ENCODE data around the gene GIPC3. TPM values are rescaled to one million over a fixed set of nuclear protein-coding genes. Genes with fewer than 3 reads are reported as not detected.
"Not testable (repeated sequence)": the region's sequence is repeated elsewhere in the genome, so short reads cannot be mapped to it uniquely, and the experiment has no call there.

GIPC3 gene
- total RNA-seq, 1 donor from 2014 or later = 0.77 TPM

DNA sequence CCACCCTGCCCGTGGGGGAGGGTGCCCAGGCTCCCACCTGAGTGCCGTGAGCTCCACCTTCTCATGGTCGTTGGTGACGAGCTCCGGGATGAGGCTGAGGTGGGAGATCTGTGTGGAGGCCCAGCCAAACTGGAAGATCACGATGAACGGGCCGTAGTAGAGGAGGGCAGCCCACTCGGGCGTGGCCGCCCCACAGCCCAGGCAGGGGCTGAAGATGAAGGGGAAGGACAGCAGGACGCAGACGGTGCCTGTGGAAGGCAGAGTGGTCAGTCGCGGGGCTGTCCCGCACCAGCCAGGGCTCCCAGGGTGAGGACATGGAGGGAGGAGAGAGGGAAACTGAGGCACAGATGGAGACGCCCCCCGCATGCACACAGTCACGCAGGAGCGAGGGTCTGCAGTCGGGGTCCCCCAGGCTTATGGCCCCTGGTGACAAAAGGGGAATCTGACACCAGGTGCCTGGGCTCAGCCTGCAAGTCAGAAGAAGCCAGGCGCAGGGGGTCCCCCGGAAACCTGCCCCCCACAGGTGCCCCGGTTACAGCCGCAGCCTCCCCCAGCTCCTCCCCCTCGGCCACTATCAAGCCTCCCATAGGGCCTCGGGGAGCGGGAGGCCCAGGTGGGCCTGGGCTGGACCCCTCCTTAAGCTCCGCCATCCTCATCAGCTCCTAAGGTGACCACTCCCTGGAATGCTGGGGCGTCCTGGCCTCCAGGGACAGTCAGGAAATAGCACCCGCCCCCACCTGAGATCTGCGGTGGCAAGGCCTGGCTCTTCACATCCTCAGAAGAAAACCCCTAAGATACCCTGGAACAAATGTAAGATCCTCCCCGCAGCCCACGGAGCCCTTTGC lies 34.1 kb upstream of the GIPC3 start:
- no peak for DNase-seq (ENCODE audit: low read depth in 2 of 2)

DNA sequence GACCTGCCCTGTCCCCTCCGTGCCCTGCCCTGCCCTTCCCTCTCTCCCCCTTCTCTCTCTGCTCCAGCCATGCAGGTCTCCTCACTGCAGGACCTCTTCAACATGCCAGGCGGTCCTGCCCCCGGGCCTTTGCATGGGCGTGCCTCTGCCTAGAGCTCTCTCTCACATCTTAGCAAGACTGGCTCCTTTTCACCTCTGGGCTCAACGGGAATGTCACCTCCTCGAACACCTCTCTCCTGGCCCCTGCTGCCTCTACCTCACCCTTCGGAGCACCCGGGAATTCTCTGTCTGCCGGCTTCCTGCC lies 33.5 kb upstream of the GIPC3 start:
- no peak for DNase-seq (ENCODE audit: low read depth in 2 of 2)

DNA sequence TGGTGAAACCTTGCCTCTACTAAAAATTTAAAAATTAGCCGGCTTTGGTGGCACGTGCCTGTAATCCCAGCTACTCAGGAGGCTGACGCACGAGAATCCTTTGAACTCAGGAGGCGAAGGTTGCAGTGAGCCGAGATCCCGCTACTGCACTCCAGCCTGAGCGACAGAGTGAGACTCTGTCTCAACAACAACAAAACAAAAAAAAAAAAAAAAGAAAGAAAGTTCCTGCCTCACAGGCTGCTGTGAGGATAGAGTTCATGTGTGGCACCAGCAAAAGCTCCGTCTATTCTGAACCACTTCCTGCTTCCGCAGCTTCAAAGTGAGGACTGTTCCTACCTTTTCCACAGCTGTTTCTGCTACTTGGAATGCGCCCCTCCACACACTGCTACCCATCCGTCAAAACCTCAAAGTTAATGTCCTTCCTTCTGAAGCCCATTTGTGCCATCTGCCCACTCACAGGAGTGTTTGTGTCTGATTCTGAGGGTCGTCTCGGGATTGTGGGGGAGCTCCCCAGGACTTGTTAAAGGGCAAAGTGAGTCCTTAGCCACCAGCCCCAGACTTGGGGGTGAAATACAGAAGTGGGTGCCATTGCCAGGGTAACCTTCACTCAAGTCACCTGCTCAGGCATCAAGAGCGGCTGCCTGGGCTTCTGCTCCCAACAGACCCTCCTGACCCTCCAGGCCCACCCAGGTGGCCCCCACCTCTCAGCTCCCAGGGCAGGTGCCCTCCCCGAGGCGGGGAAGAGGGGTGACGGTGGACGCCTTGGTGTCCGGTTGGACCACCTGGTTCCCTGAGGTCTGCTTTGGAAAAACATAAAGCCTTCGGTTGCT lies 30.8 kb upstream of the GIPC3 start:
- peak in 1 of 2 donors; percentile 46 for DNase-seq (ENCODE audit: low read depth in 2 of 2)

DNA sequence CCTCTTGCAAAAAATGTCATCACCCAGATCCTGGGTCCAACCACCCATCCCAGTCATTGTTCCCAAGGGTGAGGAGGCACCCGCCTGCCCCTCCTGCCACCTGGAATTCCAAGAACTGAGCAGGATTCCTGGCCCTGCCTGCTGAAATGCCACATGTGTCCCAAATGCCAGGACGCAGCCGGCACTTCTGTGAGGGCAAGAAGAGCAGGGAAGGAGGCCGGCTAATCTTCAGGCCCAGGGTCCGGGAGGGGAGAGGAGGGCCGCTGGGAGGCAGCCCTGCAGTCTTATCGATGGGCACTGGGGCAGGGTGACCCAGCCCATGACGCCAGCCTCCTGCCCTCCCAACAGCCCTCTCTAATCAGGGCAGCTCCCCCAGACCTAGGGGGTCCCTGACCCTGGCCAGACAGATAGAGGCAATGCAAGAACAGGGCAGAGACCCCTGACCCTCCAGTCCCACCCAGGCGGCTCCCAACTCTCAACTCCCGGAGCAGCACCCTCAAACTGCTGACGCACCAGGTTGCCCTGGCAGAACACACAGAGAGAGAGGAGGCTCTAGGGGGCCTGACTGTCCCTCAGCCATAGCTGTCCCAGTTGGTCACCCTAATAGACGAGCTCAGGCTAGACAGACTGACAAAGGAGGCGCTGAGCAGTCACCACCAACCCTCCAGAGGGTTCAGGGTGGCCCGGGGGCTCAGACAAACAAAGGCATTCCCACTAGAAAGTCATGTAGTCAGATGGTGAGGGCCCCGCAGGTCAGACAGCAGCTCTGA lies 29.4 kb upstream of the GIPC3 start:
- no peak for DNase-seq (ENCODE audit: low read depth in 2 of 2)

DNA sequence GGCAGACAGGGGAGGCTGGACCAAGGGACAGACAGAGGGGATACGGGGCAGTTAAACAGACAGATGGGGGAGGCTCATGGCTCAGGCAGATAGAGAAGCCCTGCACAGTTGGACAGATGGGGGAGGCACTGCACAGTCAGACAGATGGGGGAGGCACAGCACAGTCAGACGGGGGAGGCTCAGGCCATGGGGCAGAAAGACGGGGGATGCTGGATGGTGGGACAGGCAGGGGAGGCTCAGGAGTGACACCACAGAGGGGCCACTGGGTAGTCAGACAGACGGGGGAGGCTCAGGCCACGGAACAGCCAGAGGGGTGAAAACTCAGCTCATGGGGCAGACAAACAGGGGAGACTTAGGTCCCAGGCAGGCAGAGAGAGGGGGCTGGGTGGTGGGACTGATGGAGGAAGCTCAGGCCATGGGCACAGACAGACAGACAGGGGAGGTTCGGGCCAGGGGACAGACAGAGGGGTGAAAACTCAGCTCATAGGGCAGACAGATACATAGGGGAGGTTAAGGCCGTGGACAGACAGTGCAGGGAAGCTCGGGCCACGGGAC lies 28.8 kb upstream of the GIPC3 start:
- no peak for DNase-seq (ENCODE audit: low read depth in 2 of 2)

DNA sequence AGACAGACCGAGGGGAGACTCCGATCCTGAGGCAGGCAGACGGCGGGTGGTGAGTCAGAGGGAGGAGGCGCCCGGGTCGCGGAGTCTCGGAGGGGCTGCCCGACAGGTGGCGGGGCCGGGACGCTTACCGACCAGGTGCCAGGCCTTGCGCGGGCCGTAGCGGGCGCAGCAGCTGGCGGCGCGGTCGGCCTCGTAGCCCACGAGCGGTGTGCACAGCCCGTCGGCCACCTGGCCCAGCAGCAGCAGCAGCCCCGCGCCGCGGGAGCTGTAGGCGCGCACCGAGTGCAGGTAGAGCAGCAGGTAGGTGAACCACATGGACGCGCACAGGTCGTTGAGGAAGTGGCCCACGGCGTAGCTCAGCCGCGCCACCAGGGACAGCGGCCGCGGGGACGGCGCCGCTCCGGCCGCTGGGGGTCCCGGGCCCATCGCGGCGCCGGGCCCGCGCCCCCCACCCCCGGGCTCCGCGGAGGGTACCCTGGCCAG lies 28.3 kb upstream of the GIPC3 start:
- peak in 1 of 2 donors; percentile 66 for DNase-seq (ENCODE audit: low read depth in 2 of 2)

DNA sequence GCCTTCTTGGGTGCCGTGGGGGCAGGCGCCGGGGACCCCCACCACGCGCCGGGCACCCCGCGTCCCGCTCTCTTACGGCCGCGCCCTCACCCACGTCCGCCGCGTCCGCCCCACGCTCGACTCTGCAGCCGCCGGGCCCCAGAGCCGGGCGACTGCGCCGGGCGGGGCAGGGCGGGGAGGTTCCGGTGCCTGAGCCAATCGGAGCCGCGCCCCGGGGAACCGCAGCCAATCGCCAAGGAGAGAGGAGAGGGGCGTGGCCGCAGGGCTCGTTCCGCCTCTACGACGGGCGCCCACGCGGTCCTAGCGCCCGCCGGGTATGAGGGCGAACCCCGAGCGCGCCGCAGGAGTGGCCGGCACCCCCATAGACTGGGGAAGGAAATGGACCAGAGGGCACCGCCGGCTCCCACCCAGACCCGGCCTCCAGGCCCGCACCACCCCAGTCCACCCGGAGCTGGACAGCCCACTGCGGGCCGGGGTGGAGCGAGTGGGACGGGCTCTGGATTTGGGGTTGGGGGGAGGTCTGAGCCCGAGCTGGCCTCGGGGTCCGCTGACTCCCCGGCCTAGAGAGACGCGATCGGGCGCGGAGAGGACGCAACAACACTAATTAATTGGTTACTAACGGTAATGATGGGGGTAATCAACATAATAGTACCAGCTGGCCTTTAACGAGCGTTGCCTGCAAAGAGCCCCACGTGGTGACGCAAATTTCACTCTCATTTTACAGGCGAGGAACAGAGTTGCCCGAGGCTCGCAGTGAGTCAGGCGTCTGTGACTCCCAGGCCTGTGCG lies 27.6 kb upstream of the GIPC3 start, which contains the start of gene MFSD12:
Gene MFSD12 (minus strand): TSS at position 126 of the 788 bp plus-strand sequence. CDS start 183 bp downstream, outside the sequence.
- peak; percentile 75 to 94 for DNase-seq (ENCODE audit: low read depth in 2 of 2)

DNA sequence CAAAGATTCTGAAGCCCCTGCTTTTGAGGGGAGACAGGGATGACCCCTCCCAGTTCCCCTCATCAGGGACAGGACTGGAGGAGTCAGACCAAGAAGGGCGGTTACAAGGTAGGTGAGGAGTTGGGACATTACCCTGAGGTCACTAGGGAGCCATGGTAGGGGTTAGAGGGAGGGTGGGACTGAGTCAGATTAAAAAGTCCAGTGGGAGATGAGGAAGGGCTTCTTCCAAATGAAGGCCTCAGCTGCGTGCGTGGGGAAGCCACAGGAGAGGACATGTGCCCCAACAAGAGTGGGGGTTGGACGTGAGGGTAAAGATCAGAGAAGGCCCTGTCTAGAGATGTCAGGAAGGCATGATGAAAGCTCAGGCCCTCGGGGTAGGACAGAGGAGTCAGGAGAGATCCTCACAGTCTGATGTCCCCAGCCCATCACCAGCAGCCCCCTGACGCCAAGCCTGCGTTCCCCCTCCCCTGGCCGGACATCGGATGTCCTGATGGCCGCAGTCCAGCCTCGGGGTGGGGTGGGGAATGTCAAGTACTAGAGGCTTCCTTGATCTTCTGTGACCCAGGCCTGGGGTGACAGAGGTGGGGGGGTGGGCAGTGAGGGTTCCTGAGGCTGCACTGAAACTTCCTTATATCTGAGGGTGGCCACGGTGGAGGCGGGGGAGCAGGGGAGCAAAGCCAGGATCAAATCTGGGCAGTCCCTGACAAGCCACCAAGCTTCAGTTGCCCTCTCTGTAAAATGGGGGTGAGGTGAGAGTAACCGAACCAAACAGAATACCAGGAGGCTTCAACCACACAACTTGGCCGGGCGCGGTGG lies 21.4 kb upstream of the GIPC3 start:
- DNase-seq (ENCODE audit: low read depth in 2 of 2) = no peak

DNA sequence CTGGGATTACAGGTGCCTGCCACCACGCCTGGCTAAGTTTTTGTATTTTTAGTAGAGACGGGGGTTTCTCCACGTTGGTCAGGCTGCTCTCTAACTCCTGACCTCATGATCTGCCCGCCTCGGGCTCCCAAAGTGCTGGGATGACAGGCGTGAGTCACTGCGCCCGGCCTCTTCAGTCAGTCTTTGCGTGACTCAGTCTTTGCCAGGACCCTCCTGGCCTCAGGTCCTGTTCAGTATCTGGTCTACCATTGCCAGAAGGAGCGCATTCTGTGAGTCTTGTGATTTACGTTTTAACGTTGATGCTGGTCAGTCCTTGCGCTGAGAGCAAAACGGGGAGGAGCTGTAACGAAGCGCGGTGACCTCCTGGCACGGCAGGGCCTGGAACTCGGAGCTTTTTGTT lies 20.1 kb upstream of the GIPC3 start:
- no peak for DNase-seq (ENCODE audit: low read depth in 2 of 2)

DNA sequence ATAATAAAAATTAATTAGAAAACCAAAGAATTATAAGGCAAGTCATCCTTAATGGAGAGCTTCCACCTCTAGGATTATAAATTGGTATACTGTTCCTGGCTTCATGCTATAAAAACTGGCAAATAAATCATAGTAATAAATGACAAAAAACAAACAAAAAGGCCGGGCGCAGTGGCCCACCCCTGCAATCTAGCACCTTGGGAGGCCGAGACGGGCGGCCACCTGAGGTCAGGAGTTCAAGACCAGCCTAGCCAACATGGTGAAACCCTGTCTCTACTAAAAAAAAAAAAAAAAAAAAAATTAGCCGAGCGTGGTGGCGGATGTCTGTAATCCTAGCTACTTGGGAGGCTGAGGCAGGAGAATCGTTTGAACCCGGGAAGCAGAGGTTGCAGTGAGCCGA lies 15.2 kb upstream of the GIPC3 start:
- not testable (repeated sequence) for DNase-seq (ENCODE audit: low read depth in 2 of 2)

DNA sequence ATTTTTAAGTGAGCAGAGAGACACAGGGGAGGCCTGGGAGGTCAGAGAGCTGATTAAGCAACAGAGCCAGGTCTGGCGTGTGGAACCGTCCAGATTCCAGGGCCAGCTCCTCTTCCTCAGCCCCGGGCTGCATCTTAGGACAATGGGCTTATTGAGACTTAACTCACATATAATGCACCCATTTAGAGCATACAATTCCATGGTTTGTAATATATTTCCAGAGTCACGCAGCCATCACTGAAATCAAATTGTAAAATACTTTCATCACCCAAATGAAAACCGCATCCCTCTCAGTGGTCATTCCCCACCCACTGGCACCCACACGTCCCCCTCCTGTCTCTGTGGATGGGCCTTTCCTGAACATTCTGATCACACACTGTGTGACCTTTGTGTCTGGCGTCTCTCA lies 14.7 kb upstream of the GIPC3 start:
- DNase-seq (ENCODE audit: low read depth in 2 of 2) = no peak

DNA sequence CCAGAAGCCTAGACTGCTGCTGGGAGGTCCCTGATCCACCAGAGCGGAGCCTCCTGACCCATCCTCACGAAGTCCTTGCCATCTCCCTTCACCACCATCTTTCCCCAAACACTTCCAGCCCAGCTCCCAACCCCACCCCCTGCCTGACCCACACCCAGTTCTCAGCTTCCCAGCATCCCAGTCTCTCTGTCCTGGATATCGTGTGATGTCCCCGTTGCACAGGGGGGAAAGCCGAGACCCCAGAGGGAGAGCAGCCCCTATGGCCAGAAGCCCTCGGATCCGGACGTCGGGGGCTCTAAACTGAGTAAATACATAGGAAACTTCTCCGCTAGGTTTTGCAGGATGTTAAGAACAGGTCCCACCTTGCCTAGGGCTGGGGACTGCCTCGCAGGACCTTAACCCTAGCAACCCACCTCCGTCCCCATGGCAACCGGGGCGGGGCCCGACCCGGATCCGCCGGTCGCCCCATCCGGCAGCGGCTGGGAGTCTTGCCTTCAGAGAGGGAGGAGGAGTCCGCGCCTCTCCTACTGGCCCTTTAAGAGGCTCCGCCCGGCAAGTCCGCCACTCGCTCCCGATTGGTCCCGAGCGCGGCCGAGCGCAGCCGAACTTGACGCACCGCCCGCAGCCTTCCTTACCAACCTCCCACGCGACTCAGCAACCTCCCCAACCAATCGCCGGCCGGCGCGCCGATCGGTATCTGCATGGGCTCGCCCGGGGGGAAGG lies 13.0 kb upstream of the GIPC3 start:
- peak; percentile 98 to 100 for DNase-seq (ENCODE audit: low read depth in 2 of 2)

DNA sequence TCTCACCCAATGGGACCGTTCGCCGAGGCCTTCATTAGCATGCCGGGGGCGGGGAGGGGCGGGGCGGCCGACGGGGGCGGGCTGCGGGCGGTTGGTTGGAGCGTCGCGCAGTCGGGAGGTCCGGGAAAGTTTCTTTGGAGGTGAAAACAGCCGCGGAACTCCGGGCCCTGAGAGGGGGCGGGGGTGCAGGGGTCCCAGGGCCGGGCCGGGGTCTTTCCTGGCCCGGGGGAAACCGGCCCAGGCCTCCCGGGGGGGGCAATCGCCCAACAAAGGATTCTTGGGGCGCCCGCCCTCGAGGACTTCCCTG lies 12.5 kb upstream of the GIPC3 start, which contains the start of gene HMG20B:
Gene HMG20B (plus strand): TSS at position 90 of the 307 bp plus-strand sequence. CDS start 366 bp downstream, outside the sequence.
- no peak for DNase-seq (ENCODE audit: low read depth in 2 of 2)

DNA sequence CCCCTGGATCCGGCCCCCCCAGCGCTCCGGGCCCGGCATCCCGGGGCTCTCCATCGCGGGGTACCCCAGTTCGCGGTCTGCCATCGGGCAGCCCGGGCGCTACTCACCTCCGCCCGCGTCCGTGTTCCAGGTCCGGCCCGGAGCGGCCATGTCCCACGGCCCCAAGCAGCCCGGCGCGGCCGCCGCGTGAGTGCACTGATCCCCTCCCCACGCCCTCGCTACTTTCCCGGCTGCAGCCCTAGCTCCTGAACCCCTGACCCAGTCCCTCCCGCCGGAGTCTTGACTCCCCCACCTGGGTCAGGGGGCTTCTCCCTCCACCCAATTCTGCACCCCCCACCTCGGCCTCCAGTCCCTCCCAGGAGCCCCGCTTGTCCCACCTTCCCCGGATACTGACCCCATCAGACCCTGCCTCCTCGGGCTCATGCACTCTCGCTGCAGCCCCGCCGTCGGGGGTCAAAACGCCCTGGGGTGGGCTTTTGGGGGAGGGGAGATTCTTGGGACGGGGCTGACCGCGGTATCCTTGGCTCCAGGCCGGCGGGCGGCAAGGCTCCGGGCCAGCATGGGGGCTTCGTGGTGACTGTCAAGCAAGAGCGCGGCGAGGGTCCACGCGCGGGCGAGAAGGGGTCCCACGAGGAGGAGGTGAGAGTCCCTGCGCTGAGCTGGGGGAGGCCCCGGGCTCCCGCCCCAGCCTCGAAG lies 12.0 kb upstream of the GIPC3 start:
- DNase-seq (ENCODE audit: low read depth in 2 of 2) = peak in 1 of 2 donors; percentile 17

DNA sequence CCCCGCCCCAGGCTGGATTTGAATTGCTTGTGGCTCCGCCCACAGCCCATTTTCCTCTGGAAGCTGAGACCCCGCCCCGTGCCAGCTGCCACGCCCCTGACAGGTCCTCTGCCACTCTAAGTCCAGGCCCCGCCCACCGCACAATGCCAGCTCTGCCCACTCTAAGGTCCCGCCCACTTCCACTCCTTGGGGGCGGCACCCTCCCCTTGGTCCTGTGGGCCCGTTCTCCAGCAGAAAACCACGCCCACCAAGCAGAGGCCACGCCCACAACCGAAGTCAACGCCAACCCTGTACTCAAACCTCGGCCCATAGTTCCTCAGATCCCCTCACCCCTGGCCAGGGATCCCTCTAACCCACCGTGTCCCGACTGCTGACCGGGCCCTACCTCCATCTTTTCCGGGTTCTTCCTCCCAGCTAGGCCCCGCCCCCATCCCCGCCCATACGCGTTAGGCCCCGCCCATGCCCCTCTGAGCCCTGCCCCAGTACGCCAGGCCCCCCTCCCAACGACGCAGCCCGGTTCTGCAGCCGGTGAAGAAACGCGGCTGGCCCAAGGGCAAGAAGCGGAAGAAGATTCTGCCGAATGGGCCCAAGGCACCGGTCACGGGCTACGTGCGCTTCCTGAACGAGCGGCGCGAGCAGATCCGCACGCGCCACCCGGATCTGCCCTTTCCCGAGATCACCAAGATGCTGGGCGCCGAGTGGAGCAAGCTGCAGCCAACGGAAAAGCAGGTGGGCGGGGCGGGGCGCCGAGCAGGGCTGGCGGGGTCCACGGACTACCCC lies 11.2 kb upstream of the GIPC3 start:
- peak; percentile 93 to 100 for DNase-seq (ENCODE audit: low read depth in 2 of 2)

DNA sequence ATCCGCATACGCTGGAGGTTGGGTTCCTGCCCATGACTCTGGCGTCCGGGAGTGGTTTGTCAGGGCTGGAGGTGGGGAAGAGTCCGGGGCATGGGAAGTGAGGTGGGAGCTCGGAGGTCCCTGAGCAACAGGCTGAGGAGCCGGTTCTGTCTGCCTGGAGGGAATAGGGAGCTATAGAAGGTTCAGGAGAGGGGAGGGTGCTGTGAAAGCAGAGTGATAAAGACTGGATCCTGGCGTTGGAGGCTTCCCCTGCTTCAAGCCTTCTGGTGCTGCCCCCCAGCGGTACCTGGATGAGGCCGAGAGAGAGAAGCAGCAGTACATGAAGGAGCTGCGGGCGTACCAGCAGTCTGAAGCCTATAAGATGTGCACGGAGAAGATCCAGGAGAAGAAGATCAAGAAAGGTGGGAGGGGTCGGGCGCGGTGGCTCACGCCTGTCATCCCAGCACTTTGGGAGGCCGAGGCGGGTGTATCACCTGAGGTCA lies 10.0 kb upstream of the GIPC3 start:
- DNase-seq (ENCODE audit: low read depth in 2 of 2) = peak in 1 of 2 donors; percentile 38

DNA sequence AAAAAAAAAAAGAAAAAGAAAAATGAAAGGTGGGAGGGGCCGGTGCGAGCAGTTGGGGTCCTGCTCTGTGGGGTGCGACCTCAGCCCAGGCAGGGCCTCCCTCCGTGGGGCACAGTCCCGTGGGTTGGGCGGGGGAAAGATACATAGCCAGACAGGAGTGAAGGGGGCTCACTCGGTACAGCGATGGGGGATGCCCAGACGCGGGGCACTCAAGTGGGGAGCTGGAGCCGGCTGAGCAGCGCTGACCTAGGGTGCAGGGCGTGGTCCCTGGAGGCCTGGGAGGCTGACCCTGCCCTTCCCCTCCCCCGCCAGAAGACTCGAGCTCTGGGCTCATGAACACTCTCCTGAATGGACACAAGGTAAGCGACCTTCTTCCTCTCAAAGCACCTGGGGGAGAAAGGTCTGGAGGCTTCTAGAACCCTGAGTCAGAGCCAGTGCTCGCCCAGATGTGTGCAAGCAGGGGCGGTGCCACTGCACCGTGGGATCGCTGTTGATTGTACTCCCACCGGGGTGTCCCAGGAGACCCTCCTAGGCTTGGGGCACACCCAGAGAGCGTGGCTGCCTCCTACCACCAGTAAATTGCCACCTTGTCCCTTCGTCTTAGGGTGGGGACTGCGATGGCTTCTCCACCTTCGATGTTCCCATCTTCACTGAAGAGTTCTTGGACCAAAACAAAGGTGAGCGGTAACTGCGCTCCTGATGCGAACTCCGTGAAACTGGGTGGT lies 9.2 kb upstream of the GIPC3 start:
- DNase-seq (ENCODE audit: low read depth in 2 of 2) = no peak
